Activated CD4-positive, alpha-beta memory T cell treated with anti-CD3 and anti-CD28 coated beads, Interleukin-2, amount 10 ng/mL, durations not matched to agents 7 days and 5 days (primary cell): ENCODE measurements around the gene GALNT10. TPM values are rescaled to one million over a fixed set of nuclear protein-coding genes. Genes with fewer than 3 reads are reported as not detected.
A peak's percentile ranks its signal among the peaks of the same experiment; 100 is the strongest.

Experiments
- CTCF ChIA-PET: fragments of 350-600 bp; sonication (Branson Sonifier 250); formaldehyde crosslinking; loops from one replicate; lab custom pipeline; 2021; ENCODE audit warnings: antibody characterized with exemption, inconsistent platforms; lab: Charles Lee
- POLR2A ChIA-PET: fragments of 350-600 bp; sonication (Branson Sonifier 250); formaldehyde crosslinking; loops from one replicate; lab custom pipeline; 2021; ENCODE audit warnings: antibody characterized with exemption; lab: Charles Lee
- DNase-seq: peaks from one replicate; pipeline ENCODE4 v3.0.0-alpha.2; 2020
- H3K27ac Mint-ChIP-seq: one replicate; pipeline ENCODE4 v1.8.0; 2021; ENCODE audit warnings: mild to moderate bottlenecking, mixed read lengths
- H3K27me3 Mint-ChIP-seq: one replicate; pipeline ENCODE4 v1.8.0; 2021; ENCODE audit warnings: mixed read lengths
- H3K36me3 Mint-ChIP-seq: one replicate; pipeline ENCODE4 v1.8.0; 2021; ENCODE audit warnings: low read depth, mixed read lengths
- H3K4me1 Mint-ChIP-seq: one replicate; pipeline ENCODE4 v1.8.0; 2021; ENCODE audit warnings: mixed read lengths
- H3K4me3 Mint-ChIP-seq: one replicate; pipeline ENCODE4 v1.8.0; 2021; ENCODE audit warnings: mild to moderate bottlenecking, mixed read lengths
- H3K9me3 Mint-ChIP-seq: one replicate; pipeline ENCODE4 v1.8.0; 2021; ENCODE audit warnings: mixed read lengths
- total RNA-seq, 2 experiments: library from RNA; stranded (reverse); gene quantifications; one replicate each; pipeline ENCODE4 v1.2.3, GENCODE V29; 2021

Gene GALNT10
- total RNA-seq, 2 experiments from 2014 or later: 38.6 to 40.4 TPM

DNA sequence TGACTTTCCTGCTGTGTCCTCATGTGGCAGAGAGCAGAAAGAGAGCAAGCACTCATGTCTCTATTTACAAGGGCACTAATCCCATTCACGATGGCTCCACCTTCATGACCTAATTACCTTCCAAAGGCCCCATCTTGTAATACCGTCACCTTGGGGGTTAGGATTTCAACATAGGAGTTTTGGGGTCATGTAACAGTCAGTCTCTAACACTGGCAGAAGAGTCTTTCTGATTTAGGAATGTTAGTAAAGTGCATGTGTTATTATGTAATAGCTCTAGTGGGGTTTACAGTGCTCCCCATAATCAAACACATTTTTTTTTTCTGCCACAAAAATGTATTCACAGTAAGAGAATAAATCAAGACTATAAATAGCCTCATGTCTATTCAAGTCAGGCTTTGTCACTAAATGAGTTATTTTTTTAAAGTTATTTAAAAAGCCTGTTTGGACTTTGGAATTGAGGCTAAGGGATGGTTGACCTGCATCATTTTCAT lies 19.1 kb downstream of the GALNT10 start:
- DNase-seq: no peak
- H3K4me3 Mint-ChIP-seq: no peak overlapping the region
- H3K9me3 Mint-ChIP-seq: no peaks in the 10 kb centered on the region
- H3K4me1 Mint-ChIP-seq: peaks cover 26% of the 10 kb centered on the region
- peaks cover 46% of the 10 kb centered on the region for H3K36me3 Mint-ChIP-seq
- no peak overlapping the region for H3K27ac Mint-ChIP-seq
- ChIA-PET POLR2A (interaction anchor here (2.3 to 2.7 kb wide), 2 partner anchors 19 to 22 kb away, joined by 5 to 15 read pairs; partner anchors contain the start of gene GALNT10), CTCF (no interaction called here)
- no peaks in the 10 kb centered on the region for H3K27me3 Mint-ChIP-seq

GRCh38 chr5:154210163-154210562 lies 19.6 kb downstream of the GALNT10 start:
- no peaks in the 10 kb centered on the region for H3K27me3 Mint-ChIP-seq
- peaks cover 30% of the 10 kb centered on the region for H3K4me1 Mint-ChIP-seq
- no peak overlapping the region for H3K27ac Mint-ChIP-seq
- ChIA-PET CTCF (no interaction called here), POLR2A (interaction anchor here (2.3 kb wide), 1 partner anchor 21 kb away, joined by 5 read pairs; no protein-coding TSS in a partner anchor)
- DNase-seq: no peak
- no peaks in the 10 kb centered on the region for H3K9me3 Mint-ChIP-seq
- no peak overlapping the region for H3K4me3 Mint-ChIP-seq
- H3K36me3 Mint-ChIP-seq: peaks cover 46% of the 10 kb centered on the region

GRCh38 chr5:154211641-154212390 lies 21.3 kb downstream of the GALNT10 start:
- ChIA-PET CTCF (interaction anchor here (0.8 to 1.6 kb wide), 4 partner anchors 12 to 27 kb away, joined by 3 to 4 read pairs (median 3); no protein-coding TSS in a partner anchor), POLR2A (interaction anchor here (0.9 to 2.2 kb wide), 3 partner anchors 13 to 21 kb away, joined by 3 to 10 read pairs (median 4); partner anchors contain the start of gene GALNT10)
- Mint-ChIP-seq H3K36me3 (peaks cover 35% of the 10 kb centered on the region), H3K9me3 (no peaks in the 10 kb centered on the region), H3K27ac (no peak overlapping the region), H3K4me1 (peaks cover 42% of the 10 kb centered on the region), H3K4me3 (no peak overlapping the region), H3K27me3 (no peaks in the 10 kb centered on the region)
- DNase-seq: no peak

GRCh38 chr5:154213592-154213991 lies 23.1 kb downstream of the GALNT10 start:
- CTCF ChIA-PET: interaction anchor here (1.1 to 1.6 kb wide), 2 partner anchors 22 to 24 kb away, joined by 4 to 5 read pairs; partner anchors contain the start of gene GALNT10
- POLR2A ChIA-PET: interaction anchor here (1.0 to 2.2 kb wide), 3 partner anchors 11 to 23 kb away, joined by 4 to 10 read pairs (median 4); partner anchors contain the start of gene GALNT10
- Mint-ChIP-seq H3K9me3 (no peaks in the 10 kb centered on the region), H3K4me3 (no peak overlapping the region), H3K36me3 (peaks cover 32% of the 10 kb centered on the region), H3K27ac (no peak overlapping the region), H3K4me1 (peaks cover 56% of the 10 kb centered on the region), H3K27me3 (no peaks in the 10 kb centered on the region)
- no peak for DNase-seq

- Mint-ChIP-seq H3K4me1 (peaks cover 60% of the 10 kb centered on the region), H3K27ac (peak overlapping the region; percentile 47), H3K4me3 (no peak overlapping the region), H3K36me3 (peaks cover 34% of the 10 kb centered on the region), H3K9me3 (no peaks in the 10 kb centered on the region), H3K27me3 (no peaks in the 10 kb centered on the region)
- no peak for DNase-seq
- ChIA-PET POLR2A (interaction anchor here (0.8 to 1.0 kb wide), 2 partner anchors 17 to 21 kb away, joined by 3 read pairs; no protein-coding TSS in a partner anchor), CTCF (interaction anchor here (1.1 kb wide), 1 partner anchor 22 kb away, joined by 3 read pairs; no protein-coding TSS in a partner anchor)
Measured at GRCh38 chr5:154214371-154215106, 24.0 kb downstream of the GALNT10 start.

GRCh38 chr5:154215571-154216325 lies 25.2 kb downstream of the GALNT10 start:
- CTCF ChIA-PET: interaction anchor here (0.9 to 1.7 kb wide), 5 partner anchors 18 to 189 kb away, joined by 3 to 8 read pairs (median 3); partner anchors contain the start of gene GALNT10
- no peaks in the 10 kb centered on the region for H3K9me3 Mint-ChIP-seq
- H3K4me3 Mint-ChIP-seq: no peak overlapping the region
- DNase-seq: no peak
- H3K27ac Mint-ChIP-seq: no peak overlapping the region
- no peaks in the 10 kb centered on the region for H3K27me3 Mint-ChIP-seq
- peaks cover 66% of the 10 kb centered on the region for H3K4me1 Mint-ChIP-seq
- POLR2A ChIA-PET: interaction anchor here (0.8 to 3.1 kb wide), 2 partner anchors 18 to 25 kb away, joined by 3 to 14 read pairs; partner anchors contain the start of gene GALNT10
- peaks cover 33% of the 10 kb centered on the region for H3K36me3 Mint-ChIP-seq

DNA sequence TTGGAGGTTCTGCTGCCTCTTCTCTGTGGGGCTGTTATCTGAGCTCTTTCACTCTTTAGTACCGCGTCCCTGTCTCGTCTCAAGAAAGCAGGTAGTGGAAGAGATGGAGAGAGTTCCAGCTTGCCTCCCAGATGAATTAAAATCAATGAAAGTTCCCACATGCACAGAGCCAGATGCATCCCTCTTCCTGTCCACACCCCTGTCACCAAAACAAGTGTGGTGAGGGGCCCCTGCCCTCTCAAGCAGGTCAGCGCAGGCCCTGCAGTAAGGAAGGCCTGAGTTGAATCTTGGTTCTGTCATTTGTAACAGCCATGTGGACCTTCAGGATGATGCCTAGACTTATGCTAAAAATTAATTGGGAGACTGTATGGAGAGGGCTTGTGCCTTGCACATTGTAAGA lies 26.9 kb downstream of the GALNT10 start:
- ChIA-PET CTCF (interaction anchor here (0.6 to 1.0 kb wide), 3 partner anchors 19 to 27 kb away, joined by 3 read pairs; partner anchors contain the start of gene GALNT10), POLR2A (interaction anchor here (0.6 to 3.1 kb wide), 2 partner anchors 27 to 186 kb away, joined by 3 to 14 read pairs; partner anchors contain the start of gene GALNT10)
- H3K4me3 Mint-ChIP-seq: no peak overlapping the region
- H3K4me1 Mint-ChIP-seq: peaks cover 77% of the 10 kb centered on the region
- no peak for DNase-seq
- H3K9me3 Mint-ChIP-seq: no peaks in the 10 kb centered on the region
- H3K27ac Mint-ChIP-seq: no peak overlapping the region
- peaks cover 19% of the 10 kb centered on the region for H3K36me3 Mint-ChIP-seq
- no peaks in the 10 kb centered on the region for H3K27me3 Mint-ChIP-seq

GRCh38 chr5:154218786-154219185 lies 28.3 kb downstream of the GALNT10 start:
- Mint-ChIP-seq H3K27me3 (no peaks in the 10 kb centered on the region), H3K4me3 (no peak overlapping the region), H3K36me3 (peaks cover 27% of the 10 kb centered on the region), H3K27ac (no peak overlapping the region), H3K4me1 (peaks cover 75% of the 10 kb centered on the region), H3K9me3 (no peaks in the 10 kb centered on the region)
- CTCF ChIA-PET: no interaction called here
- POLR2A ChIA-PET: no interaction called here
- DNase-seq: no peak

- no peak overlapping the region for H3K4me3 Mint-ChIP-seq
- no peaks in the 10 kb centered on the region for H3K27me3 Mint-ChIP-seq
- CTCF ChIA-PET: interaction anchor here (1.5 to 2.1 kb wide), 3 partner anchors 12 to 30 kb away, joined by 4 to 9 read pairs (median 6); partner anchors contain the start of gene GALNT10
- H3K36me3 Mint-ChIP-seq: peaks cover 35% of the 10 kb centered on the region
- DNase-seq: no peak
- H3K4me1 Mint-ChIP-seq: peaks cover 59% of the 10 kb centered on the region
- H3K27ac Mint-ChIP-seq: no peak overlapping the region
- POLR2A ChIA-PET: interaction anchor here (1.7 to 2.2 kb wide), 4 partner anchors 11 to 30 kb away, joined by 7 to 17 read pairs (median 10); partner anchors contain the start of gene GALNT10
- peaks cover 1% of the 10 kb centered on the region for H3K9me3 Mint-ChIP-seq
Measured at GRCh38 chr5:154220625-154221024, 30.1 kb downstream of the GALNT10 start.

DNA sequence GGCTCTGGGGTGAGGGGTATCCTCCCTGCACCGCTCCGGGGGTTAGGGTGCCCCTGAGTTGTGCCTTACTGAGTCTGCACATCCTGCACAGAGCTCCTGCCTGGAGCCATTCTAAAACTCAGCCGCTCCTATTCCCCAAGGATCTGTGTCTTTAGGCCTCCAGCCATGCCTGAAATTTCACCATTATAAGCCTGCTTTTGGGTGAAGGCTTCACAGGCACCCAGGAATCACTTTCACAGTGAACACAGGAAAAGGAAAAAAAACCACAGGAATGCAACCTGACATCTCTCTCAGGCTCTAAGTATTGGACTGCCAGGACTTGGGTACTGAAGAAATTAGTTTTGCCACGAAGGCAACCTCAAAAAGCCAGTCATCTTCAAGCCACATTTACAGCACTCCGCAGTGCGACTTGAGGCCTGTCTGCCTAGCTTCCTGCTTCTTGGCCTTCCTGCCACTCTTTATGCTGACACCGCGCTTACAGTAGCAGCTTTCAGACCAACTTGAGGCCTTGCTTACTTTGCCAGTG lies 30.9 kb downstream of the GALNT10 start:
- Mint-ChIP-seq H3K27ac (peak overlapping the region; percentile 85), H3K36me3 (peaks cover 39% of the 10 kb centered on the region), H3K4me3 (no peak overlapping the region), H3K9me3 (peaks cover 6% of the 10 kb centered on the region), H3K27me3 (no peaks in the 10 kb centered on the region), H3K4me1 (peaks cover 54% of the 10 kb centered on the region)
- DNase-seq: peak; percentile 77
- CTCF ChIA-PET: interaction anchor here (0.7 to 2.1 kb wide), 7 partner anchors 11 to 183 kb away, joined by 3 to 9 read pairs (median 4); partner anchors contain the start of genes FAM114A2, GALNT10 and MFAP3
- POLR2A ChIA-PET: interaction anchor here (0.6 to 2.2 kb wide), 9 partner anchors 10 to 184 kb away, joined by 3 to 17 read pairs (median 6); partner anchors contain the start of gene GALNT10

- peaks cover 15% of the 10 kb centered on the region for H3K9me3 Mint-ChIP-seq
- peaks cover 45% of the 10 kb centered on the region for H3K36me3 Mint-ChIP-seq
- peak overlapping the region; percentile 85 for H3K27ac Mint-ChIP-seq
- DNase-seq: no peak
- no peak overlapping the region for H3K4me3 Mint-ChIP-seq
- ChIA-PET POLR2A (interaction anchor here (1.6 to 2.2 kb wide), 5 partner anchors 9 to 51 kb away, joined by 6 to 17 read pairs (median 8); partner anchors contain the start of gene GALNT10), CTCF (interaction anchor here (1.5 to 2.1 kb wide), 3 partner anchors 10 to 32 kb away, joined by 4 to 9 read pairs (median 4); partner anchors contain the start of gene GALNT10)
- no peaks in the 10 kb centered on the region for H3K27me3 Mint-ChIP-seq
- peaks cover 46% of the 10 kb centered on the region for H3K4me1 Mint-ChIP-seq
Measured at GRCh38 chr5:154222414-154222813, 31.9 kb downstream of the GALNT10 start.
